Measurements from ENCODE around the gene STXBP5. TPM values are rescaled to one million over a fixed set of nuclear protein-coding genes. Genes with fewer than 3 reads are reported as not detected.

Gene STXBP5
- total and polyA plus RNA-seq, 9 of the 15 experiments (the other 6 are each of a cell fraction or from before 2014, with no cell fraction given) = 23.3 to 172 (median 71.5) TPM

- peak; percentile 19; the same call in 1 of the 2 replicates for TF ChIP-seq NKRF (IDR thresholded peaks at IDR 0.05; ENCODE audit: borderline replicate concordance)
- no peak for TF ChIP-seq ESRRA (IDR thresholded peaks at IDR 0.05; ENCODE audit: borderline replicate concordance, low read depth)
- TF ChIP-seq ZNF175 (CRISPR knock-in tag; IDR thresholded peaks at IDR 0.05; ENCODE audit: low read depth) = no peak
- TF ChIP-seq CBX1 (IDR thresholded peaks at IDR 0.05; ENCODE audit: low read depth) = no peak
- TF ChIP-seq SMARCB1 (IDR thresholded peaks at IDR 0.05; ENCODE audit: insufficient read length, low read depth) = no peak
- no peak for TF ChIP-seq TAF9B (IDR thresholded peaks at IDR 0.05; ENCODE audit: partially characterized antibody)
- no peak for TF ChIP-seq NUFIP1 (IDR thresholded peaks at IDR 0.05; ENCODE audit: partially characterized antibody)
- no peak for TF ChIP-seq ELF2 (CRISPR knock-in tag; IDR thresholded peaks at IDR 0.05)
- TF ChIP-seq TEAD1 (CRISPR knock-in tag; IDR thresholded peaks at IDR 0.05) = 0 out of 4 replicates have a peak, but pooled peaks of 1 of the 2 experiments have one; percentile 20
- TF ChIP-seq CBX2 (IDR thresholded peaks at IDR 0.05; ENCODE audit: insufficient read depth, low read length, poor library complexity, severe bottlenecking) = no peak
- TF ChIP-seq POLR2B (IDR thresholded peaks at IDR 0.05; ENCODE audit: low read depth, partially characterized antibody) = no peak
- TF ChIP-seq MBD1 (CRISPR knock-in tag; IDR thresholded peaks at IDR 0.05) = no peak
- TF ChIP-seq ZBTB40 (IDR thresholded peaks at IDR 0.05) = peak; percentile 37; the same call in 1 of the 2 replicates
- no peak for TF ChIP-seq ZBTB40 (CRISPR knock-in tag; IDR thresholded peaks at IDR 0.05)
- no peak for TF ChIP-seq TCF7 (IDR thresholded peaks at IDR 0.05; ENCODE audit: borderline replicate concordance)
Observed at GRCh38 chr6:147222160-147222838, 18.1 kb downstream of the STXBP5 start (continued).

All from K562 (cell line).